ENCODE measurements around the gene PRMT7.

- TF ChIP-seq CTCF (IDR thresholded peaks at IDR 0.05) (no peak), POLR2A (IDR thresholded peaks at IDR 0.05) (no peak), EP300 (IDR thresholded peaks at IDR 0.05) (no peak)
Measured at GRCh38 chr16:68300734-68301459, 9.9 kb upstream of the PRMT7 start.

All from ovary (tissue), 3 donors.